Measurements from ENCODE around the gene EFNA5.

- TF ChIP-seq CTCF (conservative IDR thresholded peaks at IDR 0.05) (no peak), EZH2 (IDR thresholded peaks at IDR 0.05; ENCODE audit: low read depth) (no peak)
Observed at GRCh38 chr5:107459605-107460004, 211.1 kb downstream of the EFNA5 start.

Measured in PC-9 (cell line).